ENCODE results near the gene EREG. TPM values are rescaled to one million over a fixed set of nuclear protein-coding genes. Genes with fewer than 3 reads are reported as not detected.
A peak's percentile ranks its signal among the peaks of the same experiment; 100 is the strongest.

Gene EREG
- total and polyA plus RNA-seq, 2 of the 8 experiments (the other 6 are each of a cell fraction or from before 2014, with no cell fraction given): not detected

DNA sequence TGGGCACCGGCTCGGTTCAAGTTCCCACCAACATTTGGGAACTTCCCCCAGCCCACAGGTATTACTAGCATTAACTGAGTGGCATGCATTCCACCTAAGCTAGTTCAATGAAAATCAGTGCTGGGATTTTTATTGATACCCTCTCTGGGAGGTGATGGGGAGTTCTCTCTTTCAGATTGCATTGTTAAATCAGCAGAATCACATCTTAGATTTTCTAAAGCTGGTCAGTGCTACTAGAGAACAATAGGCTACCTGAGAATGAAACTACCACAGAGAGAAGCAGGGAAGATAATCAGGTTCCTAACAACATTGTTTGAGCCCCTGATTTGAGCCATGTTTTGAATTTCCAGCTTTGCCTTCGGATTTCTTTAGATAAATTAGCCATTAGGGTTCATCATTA lies 40.7 kb upstream of the EREG start:
- H3K27me3 ChIP-seq (replicated peaks in 1 of 4; ENCODE audit: control insufficient read depth in 3 of 4, extremely low read depth in 1 of 4, insufficient read depth in 3 of 4, low read length in 3 of 4): no peaks in the 10 kb centered on the region
- H3K14ac ChIP-seq (ENCODE audit: insufficient read length): no peak overlapping the region
- H4K91ac ChIP-seq (replicated peaks; ENCODE audit: insufficient read length, low read length): no peak overlapping the region
- no peak overlapping the region for H3K23ac ChIP-seq (ENCODE audit: insufficient read length)
- no peak overlapping the region for H3K4me2 ChIP-seq (ENCODE audit: insufficient read depth in 1 of 2, low read depth in 2 of 2, low read length in 2 of 2)
- no peaks in the 10 kb centered on the region for H3K79me1 ChIP-seq (ENCODE audit: low read depth, low read length)
- POLR2A ChIA-PET (ENCODE audit: partially characterized antibody): no interaction called here
- H3K56ac ChIP-seq (replicated peaks; ENCODE audit: insufficient read length, low read depth, low read length): no peak overlapping the region
- H3K4me1 ChIP-seq (replicated peaks in 1 of 4; ENCODE audit: control insufficient read depth in 3 of 4, insufficient read depth in 4 of 4, low read length in 3 of 4): peaks cover 0 to 7% (median under 1%) of the 10 kb centered on the region in 4 experiments; a peak in 2 of 7 replicates
- H3K79me2 ChIP-seq (ENCODE audit: control insufficient read depth in 1 of 2, insufficient read depth in 2 of 2, low read length in 2 of 2): no peaks in the 10 kb centered on the region
- CTCF ChIA-PET (ENCODE audit: partially characterized antibody): interaction anchor here (1.1 to 2.4 kb wide), 5 partner anchors 8 to 352 kb away, joined by 3 to 6 read pairs (median 4); no protein-coding TSS in a partner anchor
- no peak overlapping the region for H2BK120ac ChIP-seq (replicated peaks; ENCODE audit: low read depth, low read length)
- H2BK15ac ChIP-seq (ENCODE audit: low read length): no peak overlapping the region
- no peaks in the 10 kb centered on the region for H3K9me3 ChIP-seq (ENCODE audit: insufficient read depth in 2 of 2, low read depth in 1 of 2, low read length in 1 of 2)
- no peak overlapping the region for H2AK5ac ChIP-seq (ENCODE audit: low read depth, low read length)
- no peak overlapping the region for H4K5ac ChIP-seq (ENCODE audit: insufficient read length, low read depth, low read length)
- H3K4ac ChIP-seq (replicated peaks; ENCODE audit: insufficient read length, low read depth, low read length): no peak overlapping the region
- DNase-seq (ENCODE audit: low read depth in 1 of 2, low spot score in 2 of 2) (no peak), FAIRE-seq (peak; percentile 7)
- no peak overlapping the region for H2BK5ac ChIP-seq (ENCODE audit: low read depth, low read length)
- H3K4me3 ChIP-seq (ENCODE audit: extremely low read depth in 1 of 4, insufficient read depth in 2 of 4, low read depth in 3 of 4, low read length in 4 of 4): no peak overlapping the region
- no peak overlapping the region for H2BK12ac ChIP-seq (ENCODE audit: low read depth, low read length)
- H4K20me1 ChIP-seq (replicated peaks in 1 of 2; ENCODE audit: control insufficient read depth in 1 of 2, insufficient read depth in 2 of 2, low read length in 2 of 2): no peaks in the 10 kb centered on the region
- H3K18ac ChIP-seq (ENCODE audit: extremely low read depth, low read length): no peak overlapping the region
- H3K9ac ChIP-seq (replicated peaks in 1 of 4; ENCODE audit: extremely low read depth in 1 of 4, low read depth in 3 of 4, low read length in 3 of 4): no peak overlapping the region
- H3K23me2 ChIP-seq (ENCODE audit: low read depth, low read length): no peaks in the 10 kb centered on the region
- 87% methylated on average over 3 of the region's 3 CpGs; no CpG with 5 or more reads in 1 of the 2 experiments for WGBS, 2 experiments (ENCODE audit: extremely low coverage in 1 of 2, insufficient coverage in 1 of 2, insufficient read length in 1 of 2, insufficient replicate concordance in 2 of 2, low coverage in 1 of 2, low lambda C conversion rate in 2 of 2, missing lambda C conversion rate in 1 of 2)
- no peak overlapping the region for H2BK20ac ChIP-seq (ENCODE audit: low read length)
- H2AFZ ChIP-seq (ENCODE audit: low read length): no peak overlapping the region
- TF ChIP-seq E2F6 (IDR thresholded peaks at IDR 0.05) (no peak), SIRT6 (IDR thresholded peaks at IDR 0.05; ENCODE audit: low read length) (no peak), SP4 (IDR thresholded peaks at IDR 0.05; ENCODE audit: low read length) (no peak), CREB1 (IDR thresholded peaks at IDR 0.05) (no peak), TCF12 (IDR thresholded peaks at IDR 0.05; ENCODE audit: low read depth, low read length) (no peak), SAP30 (IDR thresholded peaks at IDR 0.05; ENCODE audit: insufficient read depth, insufficient replicate concordance, low read length) (no peak)
- TF ChIP-seq, protein P1, sequence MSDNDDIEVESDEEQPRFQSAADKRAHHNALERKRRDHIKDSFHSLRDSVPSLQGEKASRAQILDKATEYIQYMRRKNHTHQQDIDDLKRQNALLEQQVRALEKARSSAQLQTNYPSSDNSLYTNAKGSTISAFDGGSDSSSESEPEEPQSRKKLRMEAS (IDR thresholded peaks at IDR 0.05): no peak
- TF ChIP-seq, protein P2, sequence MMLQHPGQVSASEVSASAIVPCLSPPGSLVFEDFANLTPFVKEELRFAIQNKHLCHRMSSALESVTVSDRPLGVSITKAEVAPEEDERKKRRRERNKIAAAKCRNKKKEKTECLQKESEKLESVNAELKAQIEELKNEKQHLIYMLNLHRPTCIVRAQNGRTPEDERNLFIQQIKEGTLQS (IDR thresholded peaks at IDR 0.05; ENCODE audit: insufficient read depth, low read depth, low read length): no peak
- no peak overlapping the region for H3K27ac ChIP-seq (ENCODE audit: low read depth, low read length)
- no peak overlapping the region for H4K8ac ChIP-seq (ENCODE audit: extremely low read depth, insufficient read depth, low read length)
- H3K36me3 ChIP-seq (ENCODE audit: control insufficient read depth in 2 of 4, insufficient read depth in 4 of 4, low read length in 3 of 4): no peaks in the 10 kb centered on the region
